MM.1S (cell line): ENCODE measurements around the gene FAM50A.

ENCODE experiments used
- EZH2 ChIP-seq: fragments of 300-600 bp; sonication (generic); optimal IDR thresholded peaks from 2 replicates; pipeline ENCODE3; 2017; ENCODE audit warnings: low read depth, mild to moderate bottlenecking, antibody characterized with exemption, low read length, mixed read lengths
- EZH2phosphoT487 ChIP-seq: fragments of 300-600 bp; sonication (generic); IDR thresholded peaks from 2 replicates; pipeline ENCODE4 v1.6.1; 2018; ENCODE audit warnings: antibody characterized with exemption, low read length
- TF ChIP-seq, protein P1 (sequence below): fragments of 300-600 bp; sonication (generic); IDR thresholded peaks from 2 replicates; pipeline ENCODE4 v1.5.1; 2016; ENCODE audit warnings: antibody characterized with exemption, low read length, mixed read lengths

DNA sequence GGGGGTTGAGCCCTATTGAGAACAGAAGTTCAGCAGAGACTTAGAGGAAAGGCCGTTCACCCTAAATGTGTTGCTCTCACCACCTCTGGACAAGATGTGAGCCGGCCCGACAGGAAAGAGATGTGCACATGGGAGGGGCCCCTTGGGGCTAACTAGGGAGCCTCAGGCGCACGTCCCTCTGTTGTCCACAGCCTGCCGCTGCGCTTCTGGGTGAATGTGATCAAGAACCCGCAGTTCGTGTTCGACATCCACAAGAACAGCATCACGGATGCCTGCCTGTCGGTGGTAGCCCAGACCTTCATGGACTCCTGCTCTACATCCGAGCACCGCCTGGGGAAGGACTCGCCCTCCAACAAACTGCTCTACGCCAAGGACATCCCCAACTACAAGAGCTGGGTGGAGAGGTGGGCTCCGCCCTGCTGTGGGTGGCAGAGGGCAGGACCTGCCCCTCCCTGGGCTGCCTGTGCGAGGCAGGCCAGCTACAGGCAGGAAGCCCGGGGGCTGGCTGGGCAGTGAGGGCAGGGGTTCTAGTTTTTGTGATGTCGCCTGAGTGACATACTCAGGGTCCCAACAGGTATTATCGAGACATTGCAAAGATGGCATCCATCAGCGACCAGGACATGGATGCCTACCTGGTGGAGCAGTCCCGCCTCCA is 27.1 kb downstream of the FAM50A start:
- TF ChIP-seq, protein P1, sequence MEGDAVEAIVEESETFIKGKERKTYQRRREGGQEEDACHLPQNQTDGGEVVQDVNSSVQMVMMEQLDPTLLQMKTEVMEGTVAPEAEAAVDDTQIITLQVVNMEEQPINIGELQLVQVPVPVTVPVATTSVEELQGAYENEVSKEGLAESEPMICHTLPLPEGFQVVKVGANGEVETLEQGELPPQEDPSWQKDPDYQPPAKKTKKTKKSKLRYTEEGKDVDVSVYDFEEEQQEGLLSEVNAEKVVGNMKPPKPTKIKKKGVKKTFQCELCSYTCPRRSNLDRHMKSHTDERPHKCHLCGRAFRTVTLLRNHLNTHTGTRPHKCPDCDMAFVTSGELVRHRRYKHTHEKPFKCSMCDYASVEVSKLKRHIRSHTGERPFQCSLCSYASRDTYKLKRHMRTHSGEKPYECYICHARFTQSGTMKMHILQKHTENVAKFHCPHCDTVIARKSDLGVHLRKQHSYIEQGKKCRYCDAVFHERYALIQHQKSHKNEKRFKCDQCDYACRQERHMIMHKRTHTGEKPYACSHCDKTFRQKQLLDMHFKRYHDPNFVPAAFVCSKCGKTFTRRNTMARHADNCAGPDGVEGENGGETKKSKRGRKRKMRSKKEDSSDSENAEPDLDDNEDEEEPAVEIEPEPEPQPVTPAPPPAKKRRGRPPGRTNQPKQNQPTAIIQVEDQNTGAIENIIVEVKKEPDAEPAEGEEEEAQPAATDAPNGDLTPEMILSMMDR, result no peak
- TF ChIP-seq EZH2 (no peak), EZH2phosphoT487 (no peak)
